ENCODE results near the gene PTX3. TPM values are rescaled to one million over a fixed set of nuclear protein-coding genes. Genes with fewer than 3 reads are reported as not detected.

PTX3 gene
- total RNA-seq, 3 donors from 2014 or later (not counting 1 experiment from before 2014, with no cell fraction given) = 0.40 to 5.8 (median 1.4) TPM

DNA sequence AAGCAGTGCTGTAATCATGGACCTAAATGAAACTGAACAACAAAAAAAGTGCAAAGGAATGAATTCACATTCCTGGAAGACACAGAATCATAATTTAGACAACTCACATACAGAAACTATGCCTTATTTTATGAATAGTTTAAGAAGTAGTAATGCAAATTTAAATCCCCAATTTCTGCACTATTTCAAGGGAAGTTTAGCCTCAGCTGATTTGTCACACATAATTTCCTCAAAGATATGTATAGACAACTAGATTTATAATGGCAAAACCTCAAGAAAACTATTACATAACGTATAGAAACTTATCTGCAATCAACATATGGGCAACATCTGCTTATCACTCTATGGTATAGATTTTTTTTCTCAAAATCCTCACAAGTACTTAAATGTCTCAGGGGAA, 7.8 kb upstream of the PTX3 start:
- Mint-ChIP-seq H3K9me3 (peaks cover 2 to 6% of the 10 kb centered on the region in 2 donors), H3K27me3 (ENCODE audit: low read depth in 2 of 2) (peaks cover 0 to under 1% of the 10 kb centered on the region in 2 donors), H3K36me3 (no peaks in the 10 kb centered on the region), H3K27ac (no peak overlapping the region), H3K4me3 (no peak overlapping the region), H3K4me1 (no peaks in the 10 kb centered on the region)
- no peaks in the 10 kb centered on the region for H3K36me3 ChIP-seq (ENCODE audit: control insufficient read depth, insufficient read depth, low read length)
- TF ChIP-seq, protein P1, sequence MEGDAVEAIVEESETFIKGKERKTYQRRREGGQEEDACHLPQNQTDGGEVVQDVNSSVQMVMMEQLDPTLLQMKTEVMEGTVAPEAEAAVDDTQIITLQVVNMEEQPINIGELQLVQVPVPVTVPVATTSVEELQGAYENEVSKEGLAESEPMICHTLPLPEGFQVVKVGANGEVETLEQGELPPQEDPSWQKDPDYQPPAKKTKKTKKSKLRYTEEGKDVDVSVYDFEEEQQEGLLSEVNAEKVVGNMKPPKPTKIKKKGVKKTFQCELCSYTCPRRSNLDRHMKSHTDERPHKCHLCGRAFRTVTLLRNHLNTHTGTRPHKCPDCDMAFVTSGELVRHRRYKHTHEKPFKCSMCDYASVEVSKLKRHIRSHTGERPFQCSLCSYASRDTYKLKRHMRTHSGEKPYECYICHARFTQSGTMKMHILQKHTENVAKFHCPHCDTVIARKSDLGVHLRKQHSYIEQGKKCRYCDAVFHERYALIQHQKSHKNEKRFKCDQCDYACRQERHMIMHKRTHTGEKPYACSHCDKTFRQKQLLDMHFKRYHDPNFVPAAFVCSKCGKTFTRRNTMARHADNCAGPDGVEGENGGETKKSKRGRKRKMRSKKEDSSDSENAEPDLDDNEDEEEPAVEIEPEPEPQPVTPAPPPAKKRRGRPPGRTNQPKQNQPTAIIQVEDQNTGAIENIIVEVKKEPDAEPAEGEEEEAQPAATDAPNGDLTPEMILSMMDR (IDR thresholded peaks at IDR 0.05) = no peak
- no peaks in the 10 kb centered on the region for H3K4me1 ChIP-seq (ENCODE audit: control insufficient read depth, insufficient read depth, low read length)
- H3K9me3 ChIP-seq (ENCODE audit: control insufficient read depth, insufficient read depth, low read length) = no peaks in the 10 kb centered on the region
- no peaks in the 10 kb centered on the region for H3K27me3 ChIP-seq (ENCODE audit: control insufficient read depth, insufficient read depth, low read length)
- DNase-seq (no peak), ATAC-seq (no peak)
- H3K27ac ChIP-seq (ENCODE audit: low read length) = no peak overlapping the region
- WGBS (ENCODE audit: insufficient coverage) = no CpG with 5 or more reads among the region's 1 CpG
- H3K4me3 ChIP-seq (ENCODE audit: low read length) = no peak overlapping the region
- intact Hi-C loops (cut with micrococcal nuclease) = no loop called here

DNA sequence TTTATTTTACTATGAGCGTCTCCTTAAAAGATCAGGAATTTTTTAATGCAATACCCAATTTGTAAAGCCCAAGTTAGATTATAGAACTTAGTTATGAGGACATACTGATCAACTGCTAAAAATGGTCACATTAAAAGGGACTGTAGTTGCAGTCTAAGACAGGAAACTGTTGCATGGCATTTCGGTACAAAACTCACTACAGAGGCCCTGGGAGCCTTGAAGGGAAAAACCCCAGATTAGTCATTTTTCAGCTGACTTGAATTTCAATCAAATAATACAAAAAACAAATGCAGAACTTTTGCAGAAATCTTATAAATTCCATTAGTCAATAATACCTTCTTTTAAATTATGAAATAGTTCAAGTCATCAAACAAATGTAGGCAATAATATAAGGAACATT, 6.9 kb upstream of the PTX3 start:
- H3K27ac Mint-ChIP-seq = no peak overlapping the region
- no peak overlapping the region for H3K4me3 ChIP-seq (ENCODE audit: low read length)
- no peaks in the 10 kb centered on the region for H3K4me1 ChIP-seq (ENCODE audit: control insufficient read depth, insufficient read depth, low read length)
- intact Hi-C loops (cut with micrococcal nuclease) = no loop called here
- no peaks in the 10 kb centered on the region for H3K36me3 Mint-ChIP-seq
- ATAC-seq (no peak), DNase-seq (no peak)
- H3K36me3 ChIP-seq (ENCODE audit: control insufficient read depth, insufficient read depth, low read length) = no peaks in the 10 kb centered on the region
- no peak overlapping the region for H3K4me3 Mint-ChIP-seq
- 9% methylated on average over 1 of the region's 2 CpGs for WGBS (ENCODE audit: insufficient coverage)
- TF ChIP-seq, protein P1 (IDR thresholded peaks at IDR 0.05) = no peak
- no peaks in the 10 kb centered on the region for H3K9me3 ChIP-seq (ENCODE audit: control insufficient read depth, insufficient read depth, low read length)
- no peak overlapping the region for H3K27ac ChIP-seq (ENCODE audit: low read length)
- no peaks in the 10 kb centered on the region for H3K27me3 ChIP-seq (ENCODE audit: control insufficient read depth, insufficient read depth, low read length)
- peaks cover 0 to 3% of the 10 kb centered on the region in 2 donors for H3K9me3 Mint-ChIP-seq
- H3K27me3 Mint-ChIP-seq (ENCODE audit: low read depth in 2 of 2) = peaks cover 3 to 9% of the 10 kb centered on the region in 2 donors
- H3K4me1 Mint-ChIP-seq = no peaks in the 10 kb centered on the region

DNA sequence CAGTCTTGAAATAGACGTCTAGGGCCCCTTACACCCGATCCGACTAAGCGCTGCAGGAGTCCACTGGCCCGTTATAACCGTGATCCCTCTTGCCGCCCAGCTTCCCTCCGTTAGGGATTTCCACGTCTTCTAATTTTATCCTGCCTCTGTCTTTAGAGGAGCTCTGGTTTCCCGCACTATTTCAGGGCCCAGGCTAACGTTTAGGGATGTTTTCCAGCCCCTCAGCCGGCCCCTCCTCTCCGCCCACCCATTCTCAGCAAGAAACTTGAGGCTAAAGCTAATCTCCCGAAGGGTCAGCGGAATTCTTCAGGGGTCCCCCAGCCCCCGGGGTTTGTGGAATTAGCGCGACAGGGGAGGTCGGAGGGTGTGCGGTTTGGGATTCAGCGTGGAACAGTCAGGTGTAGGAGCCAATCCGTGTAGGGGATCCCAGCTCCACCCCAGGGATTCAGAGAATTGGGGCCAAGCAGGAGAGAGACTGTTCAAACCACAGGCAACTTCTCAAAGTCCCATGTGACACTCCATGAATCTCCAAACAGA, 1.6 kb downstream of the PTX3 start:
- peaks cover 0 to 5% of the 10 kb centered on the region in 2 donors for H3K9me3 Mint-ChIP-seq
- WGBS (ENCODE audit: insufficient coverage) = 5% methylated on average over 22 of the region's 22 CpGs
- intact Hi-C loops (cut with micrococcal nuclease) = no loop called here
- DNase-seq (no peak), ATAC-seq (no peak)
- Histone ChIP-seq H3K36me3 (ENCODE audit: control insufficient read depth, insufficient read depth, low read length) (no peaks in the 10 kb centered on the region), H3K4me3 (ENCODE audit: low read length) (no peak overlapping the region), H3K27ac (ENCODE audit: low read length) (no peak overlapping the region), H3K9me3 (ENCODE audit: control insufficient read depth, insufficient read depth, low read length) (no peaks in the 10 kb centered on the region), H3K27me3 (ENCODE audit: control insufficient read depth, insufficient read depth, low read length) (peaks cover 6% of the 10 kb centered on the region), H3K4me1 (ENCODE audit: control insufficient read depth, insufficient read depth, low read length) (peaks cover 3% of the 10 kb centered on the region)
- peaks cover 18 to 45% of the 10 kb centered on the region in 2 donors for H3K27me3 Mint-ChIP-seq (ENCODE audit: low read depth in 2 of 2)
- H3K4me3 Mint-ChIP-seq = no peak overlapping the region
- peaks cover 4 to 8% of the 10 kb centered on the region in 2 donors for H3K4me1 Mint-ChIP-seq
- TF ChIP-seq, protein P1 (IDR thresholded peaks at IDR 0.05) = no peak
- H3K36me3 Mint-ChIP-seq = no peaks in the 10 kb centered on the region
- H3K27ac Mint-ChIP-seq = no peak overlapping the region

DNA sequence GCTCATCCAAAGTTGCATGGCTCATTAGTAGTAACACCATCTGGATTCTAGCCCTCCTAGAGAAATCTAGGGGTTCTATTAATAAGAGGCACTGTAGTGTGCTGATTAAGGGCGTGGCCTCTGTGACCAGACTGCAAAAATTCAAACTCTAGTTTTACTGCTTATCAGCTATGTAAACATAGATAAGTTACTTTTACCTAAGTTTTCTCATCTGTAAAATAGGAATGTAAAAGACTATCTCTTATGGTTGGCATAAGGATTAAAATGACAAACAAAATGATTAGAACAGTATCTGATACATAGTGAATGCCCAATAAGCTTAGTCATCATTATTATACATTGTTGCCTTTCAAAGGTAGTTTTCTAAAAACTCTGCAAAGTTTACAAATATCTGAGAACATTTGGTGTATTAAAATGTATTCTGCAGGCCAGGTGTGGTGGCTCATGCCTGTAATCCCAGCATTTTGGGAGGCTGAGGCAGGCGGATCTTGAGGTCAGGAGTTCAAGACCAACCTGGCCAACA, 4.5 kb downstream of the PTX3 start:
- DNase-seq (no peak), ATAC-seq (no peak)
- WGBS (ENCODE audit: insufficient coverage) = 88% methylated on average over 1 of the region's 2 CpGs
- Mint-ChIP-seq H3K9me3 (peaks cover 0 to 3% of the 10 kb centered on the region in 2 donors), H3K27me3 (ENCODE audit: low read depth in 2 of 2) (peaks cover 15 to 25% of the 10 kb centered on the region in 2 donors), H3K4me3 (no peak overlapping the region), H3K36me3 (no peaks in the 10 kb centered on the region), H3K27ac (no peak overlapping the region), H3K4me1 (peaks cover 4 to 8% of the 10 kb centered on the region in 2 donors)
- Histone ChIP-seq H3K9me3 (ENCODE audit: control insufficient read depth, insufficient read depth, low read length) (no peaks in the 10 kb centered on the region), H3K36me3 (ENCODE audit: control insufficient read depth, insufficient read depth, low read length) (no peaks in the 10 kb centered on the region), H3K4me3 (ENCODE audit: low read length) (no peak overlapping the region), H3K4me1 (ENCODE audit: control insufficient read depth, insufficient read depth, low read length) (peaks cover 3% of the 10 kb centered on the region), H3K27me3 (ENCODE audit: control insufficient read depth, insufficient read depth, low read length) (peaks cover 6% of the 10 kb centered on the region), H3K27ac (ENCODE audit: low read length) (no peak overlapping the region)
- TF ChIP-seq, protein P1 (IDR thresholded peaks at IDR 0.05) = no peak
- intact Hi-C loops (cut with micrococcal nuclease) = no loop called here
